GM23248 (cell line): ENCODE data around the gene SNAP91.

Experiments
- EZH2 ChIP-seq: fragments of 200-600 bp; sonication (generic); IDR thresholded peaks from 2 replicates; pipeline ENCODE4 v1.6.1; 2018; ENCODE audit warnings: antibody characterized with exemption, mild to moderate bottlenecking; ENCODE audit not compliant: insufficient read depth, poor library complexity, severe bottlenecking
- EZH2phosphoT487 ChIP-seq: fragments of 200-600 bp; sonication (generic); IDR thresholded peaks from 2 replicates; pipeline ENCODE4 v1.6.1; 2018; ENCODE audit warnings: antibody characterized with exemption, moderate library complexity, mild to moderate bottlenecking, low read depth; ENCODE audit not compliant: insufficient read depth

- TF ChIP-seq EZH2 (no peak), EZH2phosphoT487 (no peak)
Observed at GRCh38 chr6:83505356-83505755, 203.5 kb downstream of the SNAP91 start.
